SK-N-SH treated with all-trans-retinoic acid at 6 μM for 48 hours (cell line): Measurements from ENCODE around the gene DHX30.

ENCODE experiments used
- ATAC-seq: fragments of 200-7000 bp; cut with Tn5 transposase; 3 replicates; pipeline ENCODE4 v1.9.1; 2020; ENCODE audit warnings: mild to moderate bottlenecking, moderate library complexity
- BACH2 ChIP-seq: fragments of 250-450 bp; sonication (Bioruptor Pico); IDR thresholded peaks from 2 replicates; pipeline ENCODE4 v1.9.0; 2021; ENCODE audit warnings: mild to moderate bottlenecking, borderline replicate concordance
- CREB5 ChIP-seq: fragments of 250-450 bp; sonication (Bioruptor Pico); IDR thresholded peaks from 2 replicates; pipeline ENCODE4 v1.5.1; 2020; ENCODE audit warnings: low read depth, mild to moderate bottlenecking, moderate library complexity
- CSDC2 ChIP-seq: fragments of 250-450 bp; sonication (Bioruptor Pico); IDR thresholded peaks from 2 replicates; pipeline ENCODE4 v1.5.0; 2020; ENCODE audit warnings: mild to moderate bottlenecking, moderate library complexity
- CSRNP3 ChIP-seq: fragments of 250-450 bp; sonication (Bioruptor Pico); IDR thresholded peaks from 2 replicates; pipeline ENCODE4 v1.5.1; 2021; ENCODE audit warnings: mild to moderate bottlenecking, moderate library complexity
- ESRRG ChIP-seq: fragments of 250-450 bp; sonication (Bioruptor Pico); IDR thresholded peaks from 2 replicates; pipeline ENCODE4 v1.6.1; 2021; ENCODE audit warnings: mild to moderate bottlenecking
- GLIS3 ChIP-seq: fragments of 250-450 bp; sonication (Bioruptor Pico); IDR thresholded peaks from 2 replicates; pipeline ENCODE4 v1.5.0; 2020; ENCODE audit warnings: mild to moderate bottlenecking, moderate library complexity
- ISL1 ChIP-seq: fragments of 250-450 bp; sonication (Bioruptor Pico); IDR thresholded peaks from 2 replicates; pipeline ENCODE4 v2.1.2; 2022; ENCODE audit warnings: mild to moderate bottlenecking, moderate library complexity
- OSR1 ChIP-seq: fragments of 250-450 bp; sonication (Bioruptor Pico); IDR thresholded peaks from 2 replicates; pipeline ENCODE4 v1.8.0; 2022; ENCODE audit warnings: moderate library complexity, mild to moderate bottlenecking, inconsistent platforms
- PATZ1 ChIP-seq: fragments of 250-450 bp; sonication (Bioruptor Pico); IDR thresholded peaks from 2 replicates; pipeline ENCODE4 v1.8.0; 2020; ENCODE audit warnings: mild to moderate bottlenecking, moderate library complexity, borderline replicate concordance
- POU6F1 ChIP-seq: fragments of 250-450 bp; sonication (Bioruptor Pico); IDR thresholded peaks from 2 replicates; pipeline ENCODE4 v1.8.0; 2021; ENCODE audit warnings: low read depth, mild to moderate bottlenecking, moderate library complexity, borderline replicate concordance
- PPARA ChIP-seq: fragments of 250-450 bp; sonication (Bioruptor Pico); IDR thresholded peaks from 2 replicates; pipeline ENCODE4 v1.5.0; 2020; ENCODE audit warnings: mild to moderate bottlenecking, borderline replicate concordance
- RARB ChIP-seq: fragments of 250-450 bp; sonication (Bioruptor Pico); IDR thresholded peaks from 2 replicates; pipeline ENCODE4 v1.8.0; 2021; ENCODE audit warnings: mild to moderate bottlenecking, moderate library complexity
- SNAI2 ChIP-seq: fragments of 250-450 bp; sonication (Bioruptor Pico); IDR thresholded peaks from 2 replicates; pipeline ENCODE4 v1.5.0; 2020; ENCODE audit warnings: mild to moderate bottlenecking, moderate library complexity
- TOX ChIP-seq: fragments of 250-450 bp; sonication (Bioruptor Pico); IDR thresholded peaks from 2 replicates; pipeline ENCODE4 v1.8.0; 2021; ENCODE audit warnings: mild to moderate bottlenecking, moderate library complexity, borderline replicate concordance
- TSHZ2 ChIP-seq: fragments of 250-450 bp; sonication (Bioruptor Pico); IDR thresholded peaks from 2 replicates; pipeline ENCODE4 v1.5.0; 2020; ENCODE audit warnings: mild to moderate bottlenecking, moderate library complexity
- ZFP3 ChIP-seq: fragments of 250-450 bp; sonication (Bioruptor Pico); IDR thresholded peaks from 2 replicates; pipeline ENCODE4 v1.5.0; 2020; ENCODE audit warnings: mild to moderate bottlenecking, moderate library complexity
- ZFP30 ChIP-seq: fragments of 450-650 bp; formaldehyde crosslinking; IDR thresholded peaks from 2 replicates; pipeline ENCODE4 v1.5.0; 2022; ENCODE audit warnings: mild to moderate bottlenecking, moderate library complexity
- ZNF565 ChIP-seq: fragments of 450-650 bp; formaldehyde crosslinking; conservative IDR thresholded peaks from 2 replicates; pipeline ENCODE4 v1.5.0; 2020; ENCODE audit warnings: low read depth, mild to moderate bottlenecking, moderate library complexity
- ZNF70 ChIP-seq: fragments of 450-650 bp; formaldehyde crosslinking; IDR thresholded peaks from 2 replicates; pipeline ENCODE4 v1.5.0; 2020; ENCODE audit warnings: mild to moderate bottlenecking, moderate library complexity
- ZNF8 ChIP-seq: fragments of 450-650 bp; formaldehyde crosslinking; IDR thresholded peaks from 2 replicates; pipeline ENCODE4 v1.5.0; 2020; ENCODE audit warnings: mild to moderate bottlenecking, moderate library complexity

Gene DHX30

GRCh38 chr3:47892286-47893040 lies 89.5 kb downstream of the DHX30 start:
- no peak for ATAC-seq
- TF ChIP-seq TOX (CRISPR knock-in tag) (no peak), ESRRG (CRISPR knock-in tag) (no peak), CREB5 (CRISPR knock-in tag) (no peak), PATZ1 (CRISPR knock-in tag) (no peak), RARB (CRISPR knock-in tag) (no peak), PPARA (no peak), GLIS3 (CRISPR knock-in tag) (no peak), SNAI2 (CRISPR knock-in tag) (no peak)

GRCh38 chr3:47895241-47895640 lies 92.3 kb downstream of the DHX30 start:
- ATAC-seq = no peak
- TF ChIP-seq PATZ1 (CRISPR knock-in tag) = no peak
- no peak for TF ChIP-seq ZFP3 (CRISPR knock-in tag)
- no peak for TF ChIP-seq CREB5 (CRISPR knock-in tag)
- TF ChIP-seq BACH2 (CRISPR knock-in tag) = no peak
- no peak for TF ChIP-seq ZNF70 (CRISPR knock-in tag)
- no peak for TF ChIP-seq ESRRG (CRISPR knock-in tag)
- TF ChIP-seq ZFP30 (CRISPR knock-in tag) = no peak
- TF ChIP-seq RARB (CRISPR knock-in tag) = no peak
- no peak for TF ChIP-seq CSDC2 (CRISPR knock-in tag)
- TF ChIP-seq GLIS3 (CRISPR knock-in tag) = no peak
- TF ChIP-seq TSHZ2 = no peak
- TF ChIP-seq CSRNP3 (CRISPR knock-in tag) = no peak
- TF ChIP-seq POU6F1 (CRISPR knock-in tag) = no peak
- TF ChIP-seq SNAI2 (CRISPR knock-in tag) = no peak
- no peak for TF ChIP-seq OSR1 (CRISPR knock-in tag)
- TF ChIP-seq ZNF565 (CRISPR knock-in tag) = no peak
- no peak for TF ChIP-seq ZNF8 (CRISPR knock-in tag)
- TF ChIP-seq TOX (CRISPR knock-in tag) = no peak
- no peak for TF ChIP-seq ISL1
